ENCODE measurements around the gene RLF. TPM values are rescaled to one million over a fixed set of nuclear protein-coding genes. Genes with fewer than 3 reads are reported as not detected.

Gene RLF
- polyA plus RNA-seq, 2 donors: 4.7 to 5.6 TPM

DNA sequence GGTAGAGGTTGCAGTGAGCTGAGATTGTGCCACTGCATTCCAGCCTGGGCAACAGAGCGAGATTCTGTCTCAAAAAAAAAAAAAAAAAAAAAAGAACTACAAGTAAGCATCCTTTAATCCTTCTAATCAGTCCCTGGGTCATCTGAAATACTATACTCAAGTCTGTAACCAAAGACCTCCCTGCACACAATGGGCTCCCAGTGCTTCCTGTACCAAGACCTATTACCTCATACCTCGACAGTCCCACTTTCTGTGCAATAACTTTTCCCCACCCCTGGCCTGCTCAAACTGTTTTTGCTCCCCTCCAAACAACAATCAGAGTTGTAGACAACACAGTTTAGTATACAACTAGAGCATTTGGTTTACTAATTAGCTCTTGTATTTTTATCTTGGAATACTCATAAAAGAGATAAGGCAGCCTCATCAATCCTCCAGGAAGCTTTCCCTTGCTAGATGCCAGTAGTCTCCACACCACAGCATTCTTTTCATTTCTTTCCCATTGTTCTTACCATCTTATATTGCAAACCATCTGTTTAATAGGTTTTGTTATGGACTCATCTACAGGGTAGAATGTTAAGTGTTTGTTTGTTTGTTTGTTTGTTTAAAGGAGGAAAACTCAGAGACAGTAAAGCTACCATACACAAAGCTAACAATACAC is 19.2 kb upstream of the RLF start:
- Histone ChIP-seq H3K9me3 (ENCODE audit: control insufficient read depth in 2 of 2, insufficient read depth in 1 of 2, low read depth in 1 of 2, low read length in 1 of 2) (no peaks in the 10 kb centered on the region), H3K4me1 (ENCODE audit: control insufficient read depth in 2 of 2, insufficient read depth in 2 of 2, low read length in 1 of 2) (no peaks in the 10 kb centered on the region), H3K27me3 (ENCODE audit: control insufficient read depth in 1 of 2, insufficient read depth in 2 of 2, low read length in 2 of 2) (no peaks in the 10 kb centered on the region), H3K36me3 (ENCODE audit: control insufficient read depth in 2 of 2, insufficient read depth in 2 of 2, low read length in 1 of 2) (no peaks in the 10 kb centered on the region), H3K4me3 (ENCODE audit: low read depth in 1 of 2, low read length in 2 of 2) (no peak overlapping the region), H3K27ac (ENCODE audit: low read depth in 2 of 2, low read length in 1 of 2) (no peak overlapping the region)
- WGBS, 2 donors: 66 to 69% methylated on average over 2 of the region's 2 CpGs

DNA sequence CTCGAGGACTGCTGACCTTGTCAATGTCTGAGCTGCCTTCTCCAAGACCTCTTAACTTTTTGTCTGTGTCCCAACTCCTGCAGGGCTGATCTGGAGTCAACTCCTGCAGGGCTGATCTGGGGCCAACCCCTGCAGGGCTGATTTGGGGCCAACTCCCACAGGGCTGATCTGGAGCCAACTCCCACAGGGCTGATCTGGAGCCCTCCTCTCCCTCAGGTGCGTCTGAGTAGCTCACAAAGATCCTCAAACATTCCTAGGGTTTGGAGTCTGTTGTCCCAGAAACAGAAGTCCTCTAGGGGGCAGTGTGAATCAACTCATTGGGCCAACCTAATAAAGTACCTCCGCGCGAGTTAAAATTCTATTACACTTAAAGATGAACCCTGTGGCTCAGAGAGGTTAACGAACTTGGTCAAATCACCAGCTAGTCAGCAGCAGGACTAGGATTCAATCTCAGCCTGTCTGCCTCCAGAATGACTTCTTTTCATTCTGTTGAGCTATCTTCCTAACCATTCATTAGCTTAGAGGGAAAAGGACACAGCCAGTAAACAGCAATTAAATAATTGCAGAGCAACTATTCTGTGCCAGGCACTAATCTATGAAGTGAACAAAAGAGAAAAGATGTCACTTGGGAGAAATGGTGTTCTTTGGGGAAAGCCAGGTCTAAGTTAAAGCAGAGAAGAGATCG is 17.2 kb upstream of the RLF start:
- Histone ChIP-seq H3K27ac (ENCODE audit: low read depth in 2 of 2, low read length in 1 of 2) (no peak overlapping the region), H3K4me1 (ENCODE audit: control insufficient read depth in 2 of 2, insufficient read depth in 2 of 2, low read length in 1 of 2) (no peaks in the 10 kb centered on the region), H3K4me3 (ENCODE audit: low read depth in 1 of 2, low read length in 2 of 2) (no peak overlapping the region), H3K36me3 (ENCODE audit: control insufficient read depth in 2 of 2, insufficient read depth in 2 of 2, low read length in 1 of 2) (no peaks in the 10 kb centered on the region), H3K9me3 (ENCODE audit: control insufficient read depth in 2 of 2, insufficient read depth in 1 of 2, low read depth in 1 of 2, low read length in 1 of 2) (no peaks in the 10 kb centered on the region), H3K27me3 (ENCODE audit: control insufficient read depth in 1 of 2, insufficient read depth in 2 of 2, low read length in 2 of 2) (no peaks in the 10 kb centered on the region)
- 15 to 16% methylated on average over 7 of the region's 7 CpGs for WGBS, 2 donors

DNA sequence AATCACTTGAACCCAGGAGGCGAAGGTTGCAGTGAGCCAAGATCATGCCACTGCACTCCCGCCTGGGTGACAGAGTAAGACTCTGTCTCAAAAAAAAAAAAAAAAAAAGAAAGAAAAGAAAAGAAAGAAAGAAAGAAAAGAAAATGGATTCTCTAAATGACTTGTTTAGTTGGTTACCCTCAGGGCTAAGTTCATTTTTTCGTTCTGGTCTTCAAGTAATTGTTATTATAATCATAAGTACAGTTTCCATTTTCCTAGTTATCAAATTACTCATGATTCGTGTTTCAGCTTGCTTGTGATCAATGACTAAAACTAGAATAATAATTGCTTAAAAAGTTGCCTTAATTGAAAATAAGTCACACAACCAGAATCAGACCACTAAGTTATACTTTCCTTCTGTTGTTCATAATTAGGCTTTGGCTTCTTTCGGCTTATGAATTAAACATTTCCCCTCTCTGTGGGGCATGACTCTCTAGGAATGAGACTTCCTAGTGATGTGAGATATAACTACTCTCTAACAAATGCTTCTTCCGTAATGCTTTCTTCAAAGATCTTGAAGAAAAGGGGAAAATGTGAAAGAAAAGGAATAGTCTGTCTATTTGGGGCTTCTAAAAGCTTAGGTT is 9.6 kb upstream of the RLF start:
- Histone ChIP-seq H3K27me3 (ENCODE audit: control insufficient read depth in 1 of 2, insufficient read depth in 2 of 2, low read length in 2 of 2) (no peaks in the 10 kb centered on the region), H3K4me3 (ENCODE audit: low read depth in 1 of 2, low read length in 2 of 2) (no peak overlapping the region), H3K36me3 (ENCODE audit: control insufficient read depth in 2 of 2, insufficient read depth in 2 of 2, low read length in 1 of 2) (no peaks in the 10 kb centered on the region), H3K9me3 (ENCODE audit: control insufficient read depth in 2 of 2, insufficient read depth in 1 of 2, low read depth in 1 of 2, low read length in 1 of 2) (no peaks in the 10 kb centered on the region), H3K4me1 (ENCODE audit: control insufficient read depth in 2 of 2, insufficient read depth in 2 of 2, low read length in 1 of 2) (no peaks in the 10 kb centered on the region), H3K27ac (ENCODE audit: low read depth in 2 of 2, low read length in 1 of 2) (no peak overlapping the region)
- WGBS, 2 donors: 75 to 79% methylated on average over 6 of the region's 6 CpGs

DNA sequence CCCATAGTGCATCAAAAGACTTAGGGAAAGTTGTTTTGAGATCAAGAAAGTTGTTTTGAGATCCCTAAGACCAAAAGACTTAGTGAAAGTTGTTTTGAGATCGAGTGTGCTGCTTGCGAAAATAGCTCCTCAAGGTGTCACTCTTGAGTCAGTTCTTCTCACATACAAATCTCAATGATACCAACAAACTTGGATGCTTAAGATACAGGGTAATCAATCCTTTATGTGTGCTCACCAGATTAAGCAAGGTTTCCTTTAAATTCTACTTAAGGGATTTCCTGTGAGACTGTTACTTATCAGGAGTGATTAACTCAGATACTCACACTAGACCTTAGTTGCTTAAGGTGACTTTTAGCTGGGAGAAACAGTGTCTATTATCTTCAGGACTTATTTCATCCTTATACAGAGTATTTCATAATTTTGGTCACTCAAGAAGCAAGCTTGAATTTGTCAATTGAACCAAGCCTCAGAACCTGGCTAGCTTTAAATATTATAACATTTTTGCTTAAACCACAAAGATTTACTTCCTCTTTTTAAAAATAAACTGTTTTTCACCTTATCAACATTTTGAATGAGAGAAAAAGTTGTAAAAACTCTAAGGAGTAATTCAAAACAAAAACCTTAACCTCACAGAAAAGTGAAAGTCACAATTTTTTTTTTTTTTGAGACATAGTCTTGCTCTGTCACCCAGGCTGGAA is 8.0 kb upstream of the RLF start:
- no peaks in the 10 kb centered on the region for H3K27me3 ChIP-seq (ENCODE audit: control insufficient read depth in 1 of 2, insufficient read depth in 2 of 2, low read length in 2 of 2)
- no peak overlapping the region for H3K4me3 ChIP-seq (ENCODE audit: low read depth in 1 of 2, low read length in 2 of 2)
- H3K9me3 ChIP-seq (ENCODE audit: control insufficient read depth in 2 of 2, insufficient read depth in 1 of 2, low read depth in 1 of 2, low read length in 1 of 2): no peaks in the 10 kb centered on the region
- no peaks in the 10 kb centered on the region for H3K4me1 ChIP-seq (ENCODE audit: control insufficient read depth in 2 of 2, insufficient read depth in 2 of 2, low read length in 1 of 2)
- no peak overlapping the region for H3K27ac ChIP-seq (ENCODE audit: low read depth in 2 of 2, low read length in 1 of 2)
- WGBS, 2 donors: 0% methylated on average over 2 of the region's 2 CpGs
- no peaks in the 10 kb centered on the region for H3K36me3 ChIP-seq (ENCODE audit: control insufficient read depth in 2 of 2, insufficient read depth in 2 of 2, low read length in 1 of 2)

DNA sequence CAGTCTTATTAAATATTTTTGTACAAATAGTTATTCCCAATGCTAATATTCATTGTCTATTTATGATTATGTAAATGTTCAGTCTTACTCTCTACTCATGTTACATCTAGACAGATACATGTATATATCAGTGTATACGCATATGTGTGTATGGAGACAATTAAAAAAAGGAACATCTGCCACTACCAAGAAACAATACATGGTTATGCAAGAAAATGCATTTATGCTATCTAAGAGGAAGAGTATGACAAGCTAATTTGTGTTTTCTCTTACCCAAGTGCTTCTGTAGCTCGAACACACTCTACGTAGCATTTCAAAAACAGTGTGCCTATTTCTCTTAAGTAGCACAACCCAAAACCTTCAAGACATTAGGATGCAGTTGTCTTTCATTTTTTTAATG is 6.1 kb upstream of the RLF start:
- no peaks in the 10 kb centered on the region for H3K27me3 ChIP-seq (ENCODE audit: control insufficient read depth in 1 of 2, insufficient read depth in 2 of 2, low read length in 2 of 2)
- no peaks in the 10 kb centered on the region for H3K36me3 ChIP-seq (ENCODE audit: control insufficient read depth in 2 of 2, insufficient read depth in 2 of 2, low read length in 1 of 2)
- 89 to 92% methylated on average over 3 of the region's 3 CpGs for WGBS, 2 donors
- H3K27ac ChIP-seq (ENCODE audit: low read depth in 2 of 2, low read length in 1 of 2): no peak overlapping the region
- no peak overlapping the region for H3K4me3 ChIP-seq (ENCODE audit: low read depth in 1 of 2, low read length in 2 of 2)
- no peaks in the 10 kb centered on the region for H3K9me3 ChIP-seq (ENCODE audit: control insufficient read depth in 2 of 2, insufficient read depth in 1 of 2, low read depth in 1 of 2, low read length in 1 of 2)
- H3K4me1 ChIP-seq (ENCODE audit: control insufficient read depth in 2 of 2, insufficient read depth in 2 of 2, low read length in 1 of 2): no peaks in the 10 kb centered on the region

DNA sequence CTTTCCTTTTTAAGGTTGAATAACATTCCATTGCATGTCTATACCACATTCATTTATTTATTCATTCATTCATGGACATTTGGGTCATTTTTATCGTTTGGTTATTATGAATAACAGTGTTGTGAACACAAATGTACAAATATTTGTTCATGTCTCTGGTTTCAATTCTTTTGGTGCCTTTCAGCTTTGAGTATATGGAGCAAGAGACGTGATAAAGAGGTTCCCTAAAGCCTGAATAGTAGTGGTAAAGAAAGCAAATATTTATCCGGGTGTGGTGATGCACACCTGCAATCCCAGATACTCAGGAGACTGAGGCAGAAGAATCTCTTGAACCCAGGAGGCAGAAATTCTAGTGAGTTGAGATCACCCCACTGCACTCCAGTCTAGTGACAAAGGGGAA is 5.3 kb upstream of the RLF start:
- H3K36me3 ChIP-seq (ENCODE audit: control insufficient read depth in 2 of 2, insufficient read depth in 2 of 2, low read length in 1 of 2): no peaks in the 10 kb centered on the region
- H3K9me3 ChIP-seq (ENCODE audit: control insufficient read depth in 2 of 2, insufficient read depth in 1 of 2, low read depth in 1 of 2, low read length in 1 of 2): no peaks in the 10 kb centered on the region
- no peak overlapping the region for H3K4me3 ChIP-seq (ENCODE audit: low read depth in 1 of 2, low read length in 2 of 2)
- H3K27me3 ChIP-seq (ENCODE audit: control insufficient read depth in 1 of 2, insufficient read depth in 2 of 2, low read length in 2 of 2): no peaks in the 10 kb centered on the region
- no peaks in the 10 kb centered on the region for H3K4me1 ChIP-seq (ENCODE audit: control insufficient read depth in 2 of 2, insufficient read depth in 2 of 2, low read length in 1 of 2)
- 37 to 42% methylated on average over 3 of the region's 3 CpGs for WGBS, 2 donors
- H3K27ac ChIP-seq (ENCODE audit: low read depth in 2 of 2, low read length in 1 of 2): no peak overlapping the region

DNA sequence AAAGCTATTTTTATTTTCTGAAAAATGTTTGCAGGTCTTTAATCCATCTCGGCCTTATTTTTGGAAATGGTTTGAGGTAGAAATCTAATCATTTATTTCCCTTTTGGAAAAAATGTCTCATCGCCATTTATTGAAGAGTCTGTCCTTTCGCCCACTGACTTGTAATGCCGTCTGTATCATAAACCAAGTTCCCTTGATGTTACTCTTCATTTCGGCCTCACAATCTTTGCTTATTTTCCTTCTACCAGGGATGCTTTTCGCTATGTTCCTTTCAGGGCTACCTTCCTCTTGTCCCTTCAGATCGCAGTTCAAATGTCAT is 422 bp upstream of the RLF start:
- no peaks in the 10 kb centered on the region for H3K4me1 ChIP-seq (ENCODE audit: control insufficient read depth in 2 of 2, insufficient read depth in 2 of 2, low read length in 1 of 2)
- H3K36me3 ChIP-seq (ENCODE audit: control insufficient read depth in 2 of 2, insufficient read depth in 2 of 2, low read length in 1 of 2): no peaks in the 10 kb centered on the region
- peak overlapping the region; percentile 72 to 90 for H3K27ac ChIP-seq (ENCODE audit: low read depth in 2 of 2, low read length in 1 of 2)
- peak overlapping the region; percentile 87 to 91 for H3K4me3 ChIP-seq (ENCODE audit: low read depth in 1 of 2, low read length in 2 of 2)
- 29 to 32% methylated on average over 7 of the region's 7 CpGs for WGBS, 2 donors
- H3K9me3 ChIP-seq (ENCODE audit: control insufficient read depth in 2 of 2, insufficient read depth in 1 of 2, low read depth in 1 of 2, low read length in 1 of 2): no peaks in the 10 kb centered on the region
- H3K27me3 ChIP-seq (ENCODE audit: control insufficient read depth in 1 of 2, insufficient read depth in 2 of 2, low read length in 2 of 2): no peaks in the 10 kb centered on the region

DNA sequence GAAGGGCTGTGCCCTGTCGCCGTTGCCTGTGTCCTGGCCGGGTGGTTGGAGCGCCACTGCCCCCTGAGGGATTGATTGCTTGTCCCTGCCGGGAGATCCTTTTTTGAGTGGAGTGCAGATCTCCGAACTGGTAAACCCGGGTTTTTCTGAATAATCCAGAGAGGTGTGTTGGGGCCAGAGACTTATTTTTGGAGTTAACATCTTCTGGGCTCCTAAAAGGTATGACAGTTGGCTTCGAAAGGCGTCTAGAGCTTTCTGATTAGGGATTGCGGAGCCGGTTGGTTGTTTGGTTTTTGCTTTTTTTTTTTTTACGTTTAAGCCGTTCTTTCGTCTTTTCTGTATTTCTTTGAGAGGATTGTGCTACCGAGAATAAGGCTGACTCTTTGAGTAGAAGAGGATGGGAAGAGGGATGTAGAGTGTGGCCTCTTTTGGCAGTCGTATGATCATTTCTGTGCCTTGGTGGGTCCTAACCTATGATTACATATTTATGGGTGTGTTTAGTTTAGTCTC is 756 bp downstream of the RLF start:
- WGBS, 2 donors: 0% methylated on average over 16 of the region's 16 CpGs

DNA sequence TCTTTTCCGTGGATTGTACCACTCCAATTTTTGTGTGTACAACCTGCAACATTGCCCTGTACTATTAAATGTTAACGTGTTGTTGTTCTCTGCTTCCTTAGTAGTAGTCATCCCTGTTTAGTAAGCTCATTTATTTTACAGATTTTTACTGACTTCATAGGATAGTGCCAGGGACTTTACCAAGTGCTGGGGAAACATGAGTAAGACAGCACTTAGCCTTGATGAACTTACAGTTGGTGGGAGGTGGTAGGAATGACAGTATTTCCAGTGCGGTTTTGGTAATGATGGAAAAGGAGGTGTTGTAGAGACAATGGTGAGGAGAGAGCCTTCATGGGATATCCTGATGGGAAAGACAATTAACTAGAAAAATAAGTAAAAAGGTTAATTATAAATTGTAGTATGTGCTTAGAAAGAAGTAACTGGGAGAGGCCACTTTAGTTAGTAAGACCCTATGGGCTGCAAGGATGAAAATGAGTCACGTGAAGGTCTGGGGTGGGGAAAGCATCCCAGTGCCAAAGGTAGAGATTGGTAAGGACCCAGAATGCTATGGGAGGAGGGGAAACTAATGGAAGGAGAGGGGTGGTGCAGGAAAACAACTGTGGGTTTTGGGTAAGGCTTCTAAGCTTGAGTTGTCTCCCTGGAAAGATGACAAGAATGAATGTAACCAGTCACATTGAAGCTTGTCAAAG is 1.7 kb downstream of the RLF start:
- Histone ChIP-seq H3K27me3 (ENCODE audit: control insufficient read depth in 1 of 2, insufficient read depth in 2 of 2, low read length in 2 of 2) (no peaks in the 10 kb centered on the region), H3K27ac (ENCODE audit: low read depth in 2 of 2, low read length in 1 of 2) (peak overlapping the region in 1 of 2 donors; percentile 13), H3K4me1 (ENCODE audit: control insufficient read depth in 2 of 2, insufficient read depth in 2 of 2, low read length in 1 of 2) (no peaks in the 10 kb centered on the region), H3K4me3 (ENCODE audit: low read depth in 1 of 2, low read length in 2 of 2) (peak overlapping the region; percentile 18 to 91), H3K9me3 (ENCODE audit: control insufficient read depth in 2 of 2, insufficient read depth in 1 of 2, low read depth in 1 of 2, low read length in 1 of 2) (no peaks in the 10 kb centered on the region), H3K36me3 (ENCODE audit: control insufficient read depth in 2 of 2, insufficient read depth in 2 of 2, low read length in 1 of 2) (no peaks in the 10 kb centered on the region)
- 7 to 13% methylated on average over 4 of the region's 4 CpGs for WGBS, 2 donors

More for the DNA sequence above, 756 bp downstream of the RLF start:
- H3K9me3 ChIP-seq (ENCODE audit: control insufficient read depth in 2 of 2, insufficient read depth in 1 of 2, low read depth in 1 of 2, low read length in 1 of 2): no peaks in the 10 kb centered on the region
- H3K4me1 ChIP-seq (ENCODE audit: control insufficient read depth in 2 of 2, insufficient read depth in 2 of 2, low read length in 1 of 2): no peaks in the 10 kb centered on the region
- H3K4me3 ChIP-seq (ENCODE audit: low read depth in 1 of 2, low read length in 2 of 2): peak overlapping the region; percentile 87 to 91
- no peaks in the 10 kb centered on the region for H3K36me3 ChIP-seq (ENCODE audit: control insufficient read depth in 2 of 2, insufficient read depth in 2 of 2, low read length in 1 of 2)
- H3K27ac ChIP-seq (ENCODE audit: low read depth in 2 of 2, low read length in 1 of 2): peak overlapping the region; percentile 87 to 97
- H3K27me3 ChIP-seq (ENCODE audit: control insufficient read depth in 1 of 2, insufficient read depth in 2 of 2, low read length in 2 of 2): no peaks in the 10 kb centered on the region
